Mesenteric fat pad (tissue), 1 donor: ENCODE data around the gene CCR3. TPM values are rescaled to one million over a fixed set of nuclear protein-coding genes. Genes with fewer than 3 reads are reported as not detected.

Source experiments
- DNase-seq: peaks from one replicate; pipeline ENCODE4 v3.0.0-alpha.2; 2020; ENCODE audit warnings: low spot score
- total RNA-seq: library from RNA; stranded (reverse); fragmentation: NEBNext Ultra II Directional; extraction: Animal tissue kit (Norgen Biotek cat#: 25700); gene quantifications from one replicate; pipeline ENCODE4 v1.2.1, GENCODE V29; 2021
- donor health status: DM: yes; HTN: yes; CAD: no.

The CCR3 gene
- total RNA-seq, 1 donor from 2014 or later = not detected

DNA sequence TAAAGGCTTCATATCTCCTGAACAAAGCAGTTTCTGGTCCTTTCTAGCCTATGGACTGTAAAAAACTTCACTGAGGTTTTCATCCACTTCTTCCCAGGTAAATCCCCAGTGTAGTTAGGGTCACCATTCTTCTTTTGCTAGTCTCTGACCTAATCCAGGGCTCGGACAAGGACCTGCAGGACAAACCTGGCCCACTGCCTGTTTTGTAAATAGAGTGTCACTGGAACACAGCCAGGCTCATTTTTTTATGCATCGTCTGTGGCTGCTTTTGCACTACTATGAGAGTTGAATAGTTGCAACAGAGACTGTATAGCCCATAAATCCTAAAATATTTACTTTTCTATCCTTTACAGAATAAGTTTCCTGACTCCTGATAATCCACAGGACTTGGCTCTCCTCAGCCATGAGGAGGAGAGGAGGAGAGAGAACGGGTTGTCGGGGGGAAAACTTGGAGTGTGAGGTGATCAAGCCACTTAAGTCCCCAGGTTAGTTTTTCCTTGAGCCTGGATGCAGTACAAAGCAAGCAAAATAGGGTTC, 29.0 kb downstream of the CCR3 start:
- DNase-seq = no peak

DNA sequence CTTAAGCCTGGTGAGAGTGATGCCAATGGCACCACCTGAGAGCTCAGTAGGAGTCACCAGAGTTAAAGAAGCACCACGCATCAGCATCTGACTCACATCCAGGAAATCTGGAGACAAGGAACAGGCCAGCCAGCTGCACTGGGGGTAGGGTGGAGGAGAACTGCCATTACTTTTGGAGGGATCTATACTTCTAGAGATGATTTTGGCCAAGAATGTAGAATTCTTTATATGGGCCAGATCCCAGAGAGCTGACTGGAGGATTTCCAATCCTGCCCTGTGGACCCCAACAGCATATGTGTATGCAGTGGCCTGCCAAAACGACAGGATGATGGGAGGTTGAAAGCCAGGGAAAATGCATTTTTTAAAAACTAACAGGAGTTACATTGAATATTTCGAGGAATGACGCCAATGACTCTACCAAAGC, 29.8 kb downstream of the CCR3 start:
- DNase-seq = no peak

DNA sequence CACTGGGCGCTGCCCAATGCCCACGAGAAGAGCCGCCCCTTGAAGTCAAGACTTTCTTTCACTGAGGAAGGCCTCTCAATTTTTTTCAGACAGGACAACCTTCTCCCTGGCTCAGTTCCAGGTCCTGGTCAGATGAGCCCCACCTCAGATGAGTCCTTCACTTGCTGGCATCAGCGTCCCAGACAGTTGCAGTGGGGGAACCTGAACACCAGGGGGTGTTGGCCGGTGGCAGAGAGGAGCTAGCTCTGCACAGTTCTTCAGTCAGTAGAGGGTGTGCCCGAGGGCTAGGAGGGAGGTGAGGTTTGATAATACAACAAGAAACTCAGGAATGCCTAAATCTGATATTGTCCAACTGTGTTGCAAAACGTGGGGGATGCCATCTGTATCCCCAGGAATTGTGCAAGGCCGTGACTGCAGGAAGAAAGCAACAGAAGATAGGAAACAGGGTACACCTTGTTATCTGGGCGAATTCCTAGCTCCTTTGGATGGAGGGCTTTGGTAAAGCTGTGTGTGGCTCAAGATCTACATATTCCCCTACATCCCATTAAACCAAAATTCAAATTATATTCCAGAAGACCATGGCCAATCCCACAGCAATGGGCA, 34.3 kb downstream of the CCR3 start:
- no peak for DNase-seq

DNA sequence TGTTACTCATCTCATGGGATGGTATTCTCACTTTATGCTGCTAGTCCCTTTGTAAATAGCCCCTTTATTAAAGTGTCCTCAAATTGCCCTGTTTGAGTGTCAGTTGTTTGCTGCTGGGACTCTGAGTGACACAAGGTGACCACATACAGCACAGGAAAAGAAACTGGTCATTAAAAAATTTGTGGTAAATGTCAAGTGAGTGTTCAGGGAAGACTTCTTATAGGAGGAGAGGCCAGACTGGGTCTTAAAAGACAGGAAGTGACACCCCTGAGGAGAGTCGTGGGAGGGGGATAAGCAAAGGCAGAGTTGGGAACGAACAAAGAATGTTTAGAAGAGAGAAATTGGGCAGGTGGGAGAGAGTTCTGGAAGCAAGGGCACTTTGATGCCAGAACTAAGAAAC, 35.2 kb downstream of the CCR3 start:
- DNase-seq = no peak

DNA sequence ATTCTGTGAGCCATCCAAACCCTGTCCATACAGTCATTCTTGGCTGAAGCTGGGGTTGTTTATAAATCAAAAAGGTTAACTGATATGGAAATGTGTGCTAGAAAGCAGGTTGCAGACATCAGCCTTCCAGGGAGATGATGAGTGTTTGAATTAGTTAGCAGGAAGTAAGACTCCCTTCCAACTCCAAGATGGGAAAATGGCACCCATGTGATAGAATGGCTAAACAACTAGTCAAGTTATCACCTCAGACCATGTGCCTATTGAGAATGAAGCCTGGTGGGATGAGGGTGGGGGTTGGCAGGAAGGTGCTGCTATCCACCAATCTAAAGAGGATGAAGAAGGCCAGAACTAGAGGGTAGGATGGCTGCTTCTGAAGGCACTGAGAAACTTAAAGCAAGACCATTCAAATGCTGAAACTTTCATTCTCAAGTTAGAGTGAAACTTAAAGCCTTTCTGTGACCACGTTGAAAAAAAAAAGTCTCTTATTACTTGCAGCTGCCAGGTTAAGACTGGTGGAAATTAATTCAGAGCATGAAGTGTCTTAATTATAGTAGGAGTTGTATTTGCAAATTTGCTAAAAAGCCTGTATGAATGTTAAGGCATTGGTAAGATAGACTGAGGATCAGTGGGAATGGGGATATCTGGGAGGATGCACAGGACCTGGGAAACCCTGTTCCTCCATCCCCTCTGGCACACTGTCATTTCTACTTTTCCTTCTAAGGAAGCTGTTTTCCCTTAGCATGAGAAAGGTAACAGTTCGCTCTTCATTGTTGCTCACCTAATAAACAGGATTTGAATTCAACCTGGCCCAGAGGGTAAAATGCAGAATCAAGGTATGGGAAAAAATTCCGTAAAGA, 36.8 kb downstream of the CCR3 start:
- no peak for DNase-seq

DNA sequence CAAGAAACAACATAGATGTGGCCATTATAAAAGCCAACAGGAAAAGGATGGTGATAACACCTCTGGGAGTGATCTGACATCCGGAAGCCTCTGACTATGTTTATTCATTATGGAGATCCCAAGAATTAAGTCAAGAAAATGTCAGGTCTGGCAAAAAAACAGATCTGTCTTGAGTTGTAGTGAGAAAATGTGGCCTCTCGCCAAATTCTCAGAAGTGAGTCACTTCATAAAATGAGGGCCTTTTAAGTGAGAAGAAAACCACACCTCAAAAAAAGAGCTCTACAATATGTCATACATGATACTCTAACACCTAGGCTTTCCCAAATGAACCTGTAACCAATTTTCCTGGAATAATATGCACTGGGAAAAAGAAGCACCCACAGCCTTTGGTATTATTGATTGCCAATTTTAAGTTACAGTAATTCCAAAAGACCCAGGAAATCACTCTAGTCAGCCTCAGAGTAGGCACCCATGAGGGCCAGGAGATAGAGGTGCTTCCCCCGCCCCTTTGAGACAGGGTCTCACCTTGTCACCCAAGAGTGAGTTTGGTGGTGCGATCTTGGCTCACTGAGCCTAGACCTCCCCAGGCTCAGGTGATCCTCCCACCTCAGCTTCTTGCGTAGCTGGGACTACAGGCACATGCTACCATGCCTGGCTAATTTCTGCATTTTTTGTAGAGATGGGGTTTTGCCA, 38.0 kb downstream of the CCR3 start:
- DNase-seq = no peak

DNA sequence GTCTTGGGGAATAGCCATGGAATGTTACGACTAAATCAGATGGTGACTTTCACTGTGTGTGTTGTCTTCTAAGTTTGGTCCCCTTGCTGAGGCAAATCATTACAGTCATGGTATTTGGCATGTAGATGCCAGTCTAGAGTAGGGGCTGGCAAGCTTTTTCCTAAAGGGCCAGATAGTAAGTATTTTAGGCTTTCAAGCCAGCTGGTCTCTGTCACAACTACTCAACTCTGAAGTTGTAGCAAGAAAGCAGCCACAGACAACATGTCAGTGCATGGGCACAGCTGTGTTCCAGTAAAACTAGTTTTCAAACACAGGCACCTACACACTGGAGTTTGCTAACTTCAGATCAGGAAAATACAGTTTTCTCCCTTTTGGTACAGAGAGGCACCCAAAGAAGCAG, 39.3 kb downstream of the CCR3 start:
- no peak for DNase-seq

DNA sequence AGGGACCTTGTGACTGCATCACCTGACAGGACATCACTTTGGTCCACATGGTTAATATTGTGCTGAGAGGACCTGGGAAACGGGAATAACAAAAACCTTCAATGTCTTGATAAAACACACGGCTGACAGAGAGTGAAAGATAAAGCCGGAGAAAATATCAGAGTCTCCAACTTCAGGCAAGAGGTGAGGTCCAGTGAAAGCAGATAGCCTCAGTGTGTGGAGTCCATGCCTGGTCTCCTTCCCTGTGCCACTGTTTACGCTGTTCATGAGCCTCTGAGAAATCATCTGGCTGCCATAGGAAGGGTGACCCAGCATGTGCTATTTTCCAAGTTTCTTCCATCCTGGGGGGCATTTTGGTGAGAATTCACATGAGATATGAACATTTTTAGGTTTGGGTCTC, 39.8 kb downstream of the CCR3 start:
- no peak for DNase-seq

DNA sequence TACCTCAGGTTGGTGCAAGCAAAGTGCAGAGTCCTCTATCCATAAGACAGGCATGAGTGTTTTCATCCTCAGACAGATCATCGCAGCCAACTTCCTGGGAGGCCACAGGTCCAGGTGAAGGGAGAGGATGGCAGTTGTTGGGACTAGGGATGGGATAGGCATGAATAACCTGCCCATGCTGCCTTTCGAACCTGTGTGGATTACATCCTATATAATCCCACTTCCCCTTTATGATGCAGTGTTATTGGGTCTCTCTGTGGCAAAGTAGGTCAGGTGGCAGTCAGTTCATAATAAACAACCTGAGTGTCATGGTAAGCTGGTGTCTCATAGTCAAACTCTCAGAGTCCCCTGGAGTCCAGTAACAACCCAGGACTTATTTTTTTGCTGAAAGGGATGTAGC, 40.4 kb downstream of the CCR3 start:
- no peak for DNase-seq

DNA sequence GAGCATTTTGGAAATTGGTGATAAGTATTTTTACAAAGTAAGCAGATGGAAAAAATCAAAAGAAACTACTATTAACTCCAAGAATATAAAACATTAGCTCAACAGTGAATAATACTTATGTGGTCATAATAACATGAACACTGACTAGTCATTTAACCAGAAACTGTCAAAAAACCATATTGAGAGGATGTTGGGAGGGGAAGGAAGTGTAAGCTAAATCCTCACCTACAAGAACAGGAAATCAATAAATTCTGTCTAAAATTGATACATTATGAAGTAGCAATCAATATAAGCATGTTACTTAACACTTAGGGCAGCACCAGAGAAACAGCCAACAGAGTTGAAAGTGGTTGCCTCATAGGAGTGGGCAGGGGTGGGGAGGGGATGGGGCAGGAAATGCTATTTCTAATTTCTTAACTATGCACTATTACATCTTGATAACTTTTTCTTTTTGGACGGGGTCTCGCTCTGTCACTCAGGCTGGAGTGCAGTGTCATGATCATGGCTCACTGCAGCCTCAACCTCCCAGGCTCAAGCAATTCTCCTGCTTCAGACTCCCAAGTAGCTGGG, 41.7 kb downstream of the CCR3 start:
- no peak for DNase-seq

DNA sequence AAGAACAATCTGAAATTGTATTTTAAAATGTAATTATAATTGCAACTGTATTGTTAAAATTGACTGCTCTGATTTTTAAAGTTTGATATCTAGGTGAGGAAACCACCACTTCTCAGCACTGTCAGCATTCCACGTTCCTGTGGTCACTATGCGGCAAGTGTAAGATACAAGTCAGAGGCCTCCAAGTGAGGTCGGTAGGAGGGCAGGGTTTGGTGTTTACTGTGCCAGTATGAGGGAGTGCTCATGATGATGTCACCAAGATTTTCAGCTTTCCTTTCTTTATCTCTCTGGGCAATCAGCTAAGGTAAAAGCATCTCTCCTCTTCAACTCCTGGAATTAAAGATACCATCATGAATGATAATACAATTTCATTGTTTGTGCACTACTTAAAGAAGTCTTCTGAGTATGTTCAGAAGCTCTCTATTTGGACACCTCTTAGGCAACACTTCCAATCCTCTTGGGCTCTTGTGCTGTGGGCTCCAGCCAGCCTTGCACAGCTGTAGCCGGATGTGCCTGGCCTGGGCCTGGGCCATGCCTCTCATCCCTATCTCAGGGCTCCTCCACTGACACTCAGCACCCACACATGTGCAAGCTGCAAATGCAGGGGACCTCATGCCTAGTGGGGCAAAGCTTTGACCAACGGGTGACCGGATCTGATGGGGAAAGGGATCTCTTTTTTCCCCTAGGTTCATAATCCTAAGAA, 42.9 kb downstream of the CCR3 start:
- DNase-seq = no peak

DNA sequence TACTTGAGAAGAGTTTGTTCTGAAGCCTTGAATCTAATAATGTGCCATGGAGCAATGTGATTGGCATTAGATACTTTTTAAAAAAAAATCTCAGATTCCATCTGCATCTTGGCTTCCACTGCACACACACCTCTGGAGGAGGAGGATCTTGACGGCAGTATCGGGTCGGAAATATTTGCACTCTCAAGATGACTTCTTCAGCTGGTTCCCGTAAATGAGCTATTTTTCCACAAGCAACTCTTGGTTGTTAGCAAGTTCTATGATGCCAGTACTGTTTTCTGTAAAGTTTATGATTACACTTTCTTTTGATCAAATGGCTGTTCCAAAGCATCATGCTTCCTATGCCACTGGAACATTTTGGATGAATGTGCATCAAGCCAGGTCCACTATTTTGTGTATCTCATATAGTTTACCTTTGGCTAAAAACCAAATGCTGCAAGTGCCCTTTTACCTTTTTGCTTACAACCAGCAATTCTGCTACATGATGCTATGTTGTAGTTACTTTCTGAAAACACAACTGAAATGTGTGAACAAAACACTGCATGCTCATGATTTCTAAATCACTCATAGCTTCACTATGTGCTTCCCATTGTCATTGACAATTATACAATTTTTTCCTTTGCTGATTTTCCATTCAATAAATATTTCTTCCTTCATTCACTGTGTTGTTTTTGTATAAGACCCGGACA, 43.8 kb downstream of the CCR3 start:
- DNase-seq = no peak

DNA sequence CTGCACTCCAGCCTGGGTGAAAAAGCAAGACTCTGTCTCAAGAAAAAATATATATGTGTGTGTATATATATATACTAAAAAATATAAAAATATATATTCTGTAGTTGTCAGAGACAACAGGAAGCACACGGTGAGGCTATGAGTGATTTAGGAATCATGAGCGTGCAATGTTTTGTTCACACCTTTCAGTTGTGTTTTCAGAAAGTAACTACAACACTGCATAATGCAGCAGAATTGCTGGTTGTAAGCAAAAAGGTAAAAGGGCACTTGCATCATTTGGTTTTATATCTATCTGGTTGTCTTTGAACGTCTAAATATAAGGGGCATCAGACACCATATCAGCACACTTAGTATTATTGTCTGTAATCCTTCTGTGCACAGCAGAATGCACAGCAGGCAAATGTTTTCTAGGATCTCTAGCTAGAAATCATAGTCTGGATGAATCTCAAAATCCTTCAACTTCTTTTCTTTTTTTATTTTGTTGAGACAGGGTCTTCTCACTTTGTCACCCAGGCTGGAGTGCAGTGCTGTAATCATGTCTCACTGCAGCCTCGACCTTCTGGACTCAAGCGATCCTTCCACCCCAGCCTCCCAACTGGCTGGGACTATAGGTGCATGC, 44.8 kb downstream of the CCR3 start:
- no peak for DNase-seq

DNA sequence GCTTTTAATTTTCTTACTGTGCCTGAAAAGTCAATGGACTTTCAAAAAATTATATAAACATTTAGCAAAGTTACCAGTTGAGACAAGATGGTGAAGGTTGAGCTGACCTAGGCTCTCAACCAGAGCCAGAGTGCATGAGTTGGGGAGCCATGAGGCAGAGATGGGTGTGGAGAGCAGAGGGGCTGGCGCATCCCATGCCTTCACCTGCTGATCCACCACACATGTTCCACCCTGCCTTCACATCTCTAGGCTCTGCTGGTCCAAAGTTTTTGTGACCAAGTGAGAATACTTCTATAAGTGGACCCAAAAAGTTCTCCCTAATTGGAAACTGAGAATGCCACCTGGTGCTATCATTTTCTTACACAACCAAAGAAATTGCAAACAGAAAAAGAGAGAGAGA, 47.3 kb downstream of the CCR3 start:
- no peak for DNase-seq

DNA sequence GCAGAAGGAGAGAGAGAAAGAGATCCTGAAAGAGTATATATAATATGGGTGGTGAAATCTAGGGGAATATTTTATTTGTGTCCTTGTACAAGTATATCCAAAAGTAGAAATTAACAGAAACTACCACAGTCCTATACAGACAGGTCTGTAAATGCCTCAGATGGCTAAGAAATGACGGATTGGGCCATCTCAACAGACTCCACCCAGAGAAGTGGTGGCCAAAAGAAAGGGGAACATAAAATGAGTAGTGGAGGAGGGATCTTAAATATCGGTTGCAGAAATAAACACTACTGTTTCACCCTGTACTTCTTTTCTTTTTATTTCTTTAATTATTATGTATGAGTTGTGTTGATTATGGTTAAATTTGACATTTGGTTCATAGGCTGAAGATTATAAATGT, 47.7 kb downstream of the CCR3 start:
- no peak for DNase-seq

DNA sequence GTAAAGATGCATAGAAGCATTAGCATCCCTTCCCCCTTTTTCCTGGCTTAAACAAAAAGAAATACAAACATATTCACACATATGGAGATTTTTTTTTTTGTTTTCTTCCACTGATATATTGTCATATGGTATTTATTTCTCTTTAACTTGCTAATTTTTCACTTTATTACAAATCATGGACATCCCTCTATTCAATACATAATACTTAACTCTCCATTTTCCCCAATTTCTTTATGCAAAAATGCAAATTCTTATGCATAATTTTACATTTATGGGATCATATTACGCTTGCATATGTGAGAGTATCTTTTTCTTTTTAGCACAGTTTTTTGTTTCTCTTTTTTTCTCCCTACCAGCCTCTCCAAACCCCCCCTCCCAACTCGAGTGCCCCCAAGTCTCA, 48.8 kb downstream of the CCR3 start:
- DNase-seq = no peak

DNA sequence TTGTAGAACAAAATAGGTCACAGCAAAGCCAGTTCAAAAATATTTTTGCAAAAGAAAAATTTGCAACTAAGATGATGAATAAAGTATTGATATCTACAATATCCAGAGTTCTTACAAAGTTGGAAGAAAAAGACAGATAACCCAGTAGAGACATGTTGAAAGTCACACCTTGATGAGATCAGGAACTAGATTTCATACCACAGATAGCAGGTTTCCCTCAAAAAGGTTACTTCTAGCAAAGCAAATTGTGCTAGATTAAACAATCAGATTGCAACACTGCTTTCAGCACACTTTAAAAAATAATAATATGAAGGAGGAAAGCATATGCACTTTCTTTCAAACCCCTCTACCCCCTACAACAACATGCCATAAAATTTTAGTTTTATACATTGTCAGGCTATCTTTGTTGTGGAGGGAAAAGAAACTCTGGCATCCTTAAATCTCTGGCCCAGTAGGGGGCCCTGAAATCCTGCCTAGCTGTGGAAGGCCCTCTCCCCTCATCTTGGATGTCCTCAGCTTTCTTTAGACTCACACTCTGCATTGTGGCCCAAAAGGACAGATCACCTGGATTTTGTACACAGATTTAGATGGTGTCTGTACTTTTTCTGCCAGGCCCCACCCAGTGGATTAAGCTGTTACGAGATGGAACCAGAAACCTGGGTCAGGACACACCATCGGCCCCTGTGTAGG, 50.9 kb downstream of the CCR3 start:
- no peak for DNase-seq

DNA sequence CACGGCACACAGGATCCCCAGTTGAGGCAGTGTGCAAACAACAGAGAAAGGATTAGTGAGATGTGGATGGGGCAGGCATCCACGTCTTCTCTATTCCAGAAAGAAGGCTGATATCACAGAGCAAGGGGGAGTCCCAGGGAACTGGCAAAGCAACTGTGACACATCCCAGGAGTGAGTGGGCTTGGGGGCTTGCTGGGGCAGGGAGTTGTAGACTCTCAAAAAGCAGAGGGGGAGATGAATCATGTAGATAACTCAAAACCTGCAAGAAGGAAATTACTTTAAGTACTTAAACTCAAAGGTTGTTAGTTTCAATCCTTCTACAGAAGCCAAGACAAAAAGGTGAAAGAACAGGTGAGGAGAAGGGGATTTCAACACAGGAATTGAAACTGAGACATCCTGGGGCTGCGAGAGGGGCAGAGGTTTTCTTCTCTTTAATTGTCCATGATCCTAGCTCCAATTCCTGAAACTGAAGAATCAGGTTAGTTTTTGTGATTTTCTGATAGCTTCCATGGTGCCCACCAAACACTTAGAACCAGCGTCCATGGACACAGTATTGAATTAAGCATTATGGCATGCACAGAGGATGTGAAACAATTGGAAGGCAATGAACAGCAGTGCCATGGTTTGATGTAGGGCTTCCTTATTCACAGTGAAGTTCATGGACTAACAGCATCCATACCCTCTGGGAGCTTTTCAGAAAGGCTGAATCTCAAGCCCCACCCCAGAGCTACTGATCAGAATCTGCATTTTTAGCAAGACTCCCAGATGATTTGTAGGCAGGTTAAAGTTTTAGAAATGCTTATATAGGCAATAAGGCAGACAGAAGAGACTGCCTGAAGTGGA, 52.0 kb downstream of the CCR3 start:
- no peak for DNase-seq

DNA sequence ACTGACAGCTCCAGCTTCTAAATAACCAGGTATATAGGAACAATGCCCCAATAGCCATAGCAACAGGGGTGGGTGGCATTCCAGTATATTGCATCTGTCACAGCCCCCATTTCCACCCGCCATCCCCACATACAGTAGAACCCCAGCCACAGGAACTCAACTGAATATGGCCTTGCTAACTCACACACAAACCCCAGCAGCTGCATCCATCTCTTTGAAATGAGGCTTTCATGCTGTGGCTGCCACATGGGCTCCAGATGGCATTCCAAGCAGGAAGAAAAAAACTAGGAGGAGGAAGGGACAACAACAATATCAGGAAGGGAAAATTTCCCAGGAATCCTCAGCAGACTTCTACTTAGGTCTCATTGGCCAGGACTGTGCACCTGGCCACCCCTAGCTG, 54.6 kb downstream of the CCR3 start:
- DNase-seq = no peak
